NB4 (cell line): ENCODE measurements around the gene HP1BP3.

Experiments
- POLR2A ChIP-seq: IDR thresholded peaks from 2 replicates; pipeline ENCODE4 v1.6.1; 2011; ENCODE audit warnings: mild to moderate bottlenecking; ENCODE audit not compliant: insufficient read length; ENCODE audit errors: extremely low read depth
- TF ChIP-seq, protein P1 (sequence below): IDR thresholded peaks from one replicate; pipeline ENCODE4 v1.5.1; 2012; ENCODE audit warnings: low read depth, low read length
- TF ChIP-seq, protein P2 (sequence below): IDR thresholded peaks from 2 replicates; pipeline ENCODE4 v1.6.1; 2011; ENCODE audit warnings: low read depth, low read length

DNA sequence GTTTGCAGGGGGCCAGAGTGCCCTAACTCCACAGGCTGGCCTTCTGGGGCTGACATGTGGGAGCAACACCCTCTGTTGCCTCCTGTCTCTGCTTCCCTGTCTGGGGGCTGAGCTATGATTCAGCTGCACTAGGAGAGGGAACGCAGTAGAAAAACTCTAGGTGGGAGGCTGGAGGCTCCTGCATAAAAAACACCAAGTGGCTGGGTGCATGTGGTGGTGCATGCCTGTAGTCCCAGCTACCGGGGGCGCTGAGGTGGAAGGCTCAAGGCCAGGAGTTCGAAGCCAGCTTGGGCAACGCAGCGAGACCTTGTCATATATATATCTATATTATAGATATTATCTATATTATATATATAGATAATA, 74.9 kb downstream of the HP1BP3 start:
- TF ChIP-seq, protein P1, sequence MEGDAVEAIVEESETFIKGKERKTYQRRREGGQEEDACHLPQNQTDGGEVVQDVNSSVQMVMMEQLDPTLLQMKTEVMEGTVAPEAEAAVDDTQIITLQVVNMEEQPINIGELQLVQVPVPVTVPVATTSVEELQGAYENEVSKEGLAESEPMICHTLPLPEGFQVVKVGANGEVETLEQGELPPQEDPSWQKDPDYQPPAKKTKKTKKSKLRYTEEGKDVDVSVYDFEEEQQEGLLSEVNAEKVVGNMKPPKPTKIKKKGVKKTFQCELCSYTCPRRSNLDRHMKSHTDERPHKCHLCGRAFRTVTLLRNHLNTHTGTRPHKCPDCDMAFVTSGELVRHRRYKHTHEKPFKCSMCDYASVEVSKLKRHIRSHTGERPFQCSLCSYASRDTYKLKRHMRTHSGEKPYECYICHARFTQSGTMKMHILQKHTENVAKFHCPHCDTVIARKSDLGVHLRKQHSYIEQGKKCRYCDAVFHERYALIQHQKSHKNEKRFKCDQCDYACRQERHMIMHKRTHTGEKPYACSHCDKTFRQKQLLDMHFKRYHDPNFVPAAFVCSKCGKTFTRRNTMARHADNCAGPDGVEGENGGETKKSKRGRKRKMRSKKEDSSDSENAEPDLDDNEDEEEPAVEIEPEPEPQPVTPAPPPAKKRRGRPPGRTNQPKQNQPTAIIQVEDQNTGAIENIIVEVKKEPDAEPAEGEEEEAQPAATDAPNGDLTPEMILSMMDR = no peak
- no peak for TF ChIP-seq POLR2A
- TF ChIP-seq, protein P2, sequence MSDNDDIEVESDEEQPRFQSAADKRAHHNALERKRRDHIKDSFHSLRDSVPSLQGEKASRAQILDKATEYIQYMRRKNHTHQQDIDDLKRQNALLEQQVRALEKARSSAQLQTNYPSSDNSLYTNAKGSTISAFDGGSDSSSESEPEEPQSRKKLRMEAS = no peak
